Ramos (cell line): ENCODE measurements around the gene KLK1.
"Not testable (repeated sequence)": the region's sequence is repeated elsewhere in the genome, so short reads cannot be mapped to it uniquely, and the experiment has no call there.

Experiments used
- in situ Hi-C: fragments of 300-500 bp; cut with MboI; formaldehyde crosslinking; loops from one replicate; pipeline ENCODE4 v1.14.3; 2022; ENCODE audit warnings: low sequenced_read_pairs; ENCODE audit not compliant: unreplicated experiment

KLK1 gene

DNA sequence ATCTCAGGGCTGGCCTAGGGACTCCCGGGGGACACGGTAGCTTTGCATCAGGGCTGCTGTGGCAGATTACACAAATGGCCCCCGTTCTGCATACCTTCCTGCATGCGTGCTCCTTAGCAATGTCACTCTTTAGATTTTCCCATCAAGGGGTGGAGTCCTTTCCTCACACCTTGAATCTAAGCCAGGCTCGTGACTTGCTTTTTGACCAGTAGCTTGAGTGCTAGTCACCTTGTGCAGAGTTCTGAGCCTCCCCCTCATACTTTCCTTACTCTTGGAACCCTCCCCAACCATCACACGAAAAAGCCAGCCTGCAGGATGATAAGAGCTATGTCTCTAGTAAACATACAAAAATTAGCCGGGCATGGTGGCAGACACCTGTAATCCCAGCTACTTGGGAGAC lies 50.1 kb downstream of the KLK1 start:
- in situ Hi-C loops, result not testable (repeated sequence)

DNA sequence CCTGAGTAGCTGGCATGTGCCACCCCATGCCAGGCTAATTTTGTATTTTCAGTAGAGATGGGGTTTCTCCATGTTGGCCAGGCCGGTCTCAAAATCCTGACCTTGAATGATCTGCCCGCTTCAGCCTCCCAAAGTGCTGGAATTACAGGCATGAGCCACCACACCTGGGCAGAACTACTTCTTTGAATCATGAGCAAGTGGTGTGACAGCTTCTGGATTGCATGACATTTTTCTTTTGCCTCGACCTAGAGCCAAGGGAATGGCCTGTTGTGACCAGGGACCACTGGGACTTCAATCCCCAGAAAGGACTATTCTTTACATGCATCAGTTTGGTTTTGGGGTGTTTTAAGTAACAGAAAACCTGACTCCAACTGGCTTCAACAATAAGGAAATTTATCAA lies 50.7 kb downstream of the KLK1 start:
- in situ Hi-C loops, result not testable (repeated sequence)

DNA sequence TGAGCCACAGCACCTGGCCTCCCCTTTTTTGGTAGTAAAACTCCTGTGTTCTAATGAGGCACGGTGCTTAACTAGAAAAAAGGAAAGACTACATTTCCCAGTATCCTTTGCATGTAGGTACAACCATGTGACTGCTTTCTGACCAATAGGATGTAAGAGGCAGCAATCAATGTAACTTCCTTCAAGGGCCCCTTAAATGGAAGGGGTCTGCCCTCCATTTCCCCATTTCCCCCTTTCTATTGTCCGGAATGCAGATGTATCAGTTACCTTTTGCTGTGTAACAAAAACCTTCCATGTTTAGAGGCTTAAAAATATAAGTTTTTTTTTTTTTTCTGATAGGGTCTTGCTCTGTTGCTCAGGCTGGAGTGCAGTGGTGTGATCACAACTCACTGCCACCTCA lies 51.1 kb downstream of the KLK1 start:
- in situ Hi-C loops, result no loop called here

DNA sequence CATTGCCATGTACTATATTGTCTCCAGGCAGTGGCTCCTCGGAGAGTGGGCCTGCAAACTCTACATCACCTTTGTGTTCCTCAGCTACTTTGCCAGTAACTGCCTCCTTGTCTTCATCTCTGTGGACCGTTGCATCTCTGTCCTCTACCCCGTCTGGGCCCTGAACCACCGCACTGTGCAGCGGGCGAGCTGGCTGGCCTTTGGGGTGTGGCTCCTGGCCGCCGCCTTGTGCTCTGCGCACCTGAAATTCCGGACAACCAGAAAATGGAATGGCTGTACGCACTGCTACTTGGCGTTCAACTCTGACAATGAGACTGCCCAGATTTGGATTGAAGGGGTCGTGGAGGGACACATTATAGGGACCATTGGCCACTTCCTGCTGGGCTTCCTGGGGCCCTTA lies 52.7 kb downstream of the KLK1 start:
- in situ Hi-C loops, result no loop called here

DNA sequence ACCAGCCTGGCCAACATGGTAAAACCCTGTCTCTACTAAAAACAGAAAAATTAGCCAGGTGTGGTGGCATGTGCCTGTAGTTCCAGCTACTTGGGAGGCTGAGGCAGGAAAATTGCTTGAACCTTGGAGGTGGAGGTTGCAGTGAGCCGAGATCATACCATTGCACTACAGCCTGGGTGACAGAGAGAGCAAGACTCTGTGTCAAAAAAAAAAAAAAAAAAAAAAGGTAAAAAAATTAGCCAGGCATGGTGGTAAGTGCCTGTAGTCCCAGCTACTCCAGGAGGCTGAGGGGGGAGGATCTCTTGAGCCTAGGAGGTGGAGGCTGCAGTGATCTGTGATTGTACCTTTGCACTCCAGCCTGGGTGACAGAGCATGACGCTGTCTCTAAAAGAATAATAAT lies 53.4 kb downstream of the KLK1 start, which contains the start of gene GPR32:
TSS of gene GPR32 (plus strand) at position 301 of the 400 bp plus-strand sequence. CDS start 137 bp downstream, outside the sequence.
- in situ Hi-C loops, result not testable (repeated sequence)
